H9 (cell line): ENCODE results near the gene WFDC1. TPM values are rescaled to one million over a fixed set of nuclear protein-coding genes. Genes with fewer than 3 reads are reported as not detected.

Source experiments
- DNase-seq: peaks from one replicate; pipeline ENCODE4 v3.0.0-alpha.2; 2017
- H2AFZ ChIP-seq: one replicate; pipeline ENCODE4 v1.6.1; 2013; ENCODE audit warnings: mild to moderate bottlenecking, low read length, control low read depth, moderate library complexity
- H2AK5ac ChIP-seq: 2 replicates; pipeline ENCODE4 v1.6.1; 2013; ENCODE audit warnings: low read length, control low read depth, mixed read lengths; ENCODE audit not compliant: insufficient read length
- H2BK120ac ChIP-seq: one replicate; pipeline ENCODE4 v1.6.1; 2013; ENCODE audit warnings: low read depth, mild to moderate bottlenecking, low read length, control low read depth, inconsistent platforms; ENCODE audit not compliant: poor library complexity, severe bottlenecking
- H2BK12ac ChIP-seq: 2 replicates; pipeline ENCODE4 v1.6.1; 2013; ENCODE audit warnings: low read length, control low read depth, mixed read lengths, low read depth; ENCODE audit not compliant: insufficient read length
- H2BK15ac ChIP-seq: 2 replicates; pipeline ENCODE4 v1.6.1; 2013; ENCODE audit warnings: low read depth, low read length, control low read depth
- H2BK20ac ChIP-seq: one replicate; pipeline ENCODE4 v1.6.1; 2013; ENCODE audit warnings: low read depth, mild to moderate bottlenecking, low read length, control low read depth, inconsistent platforms; ENCODE audit not compliant: poor library complexity, severe bottlenecking
- H2BK5ac ChIP-seq: 2 replicates; pipeline ENCODE4 v1.6.1; 2013; ENCODE audit warnings: low read length, control low read depth, mixed read lengths; ENCODE audit not compliant: insufficient read length
- H3K14ac ChIP-seq: 2 replicates; pipeline ENCODE4 v1.6.1; 2013; ENCODE audit warnings: low read length, control low read depth; ENCODE audit not compliant: insufficient read depth
- H3K18ac ChIP-seq: 2 replicates; pipeline ENCODE4 v1.6.1; 2013; ENCODE audit warnings: low read depth, mild to moderate bottlenecking, mixed read lengths, low read length, control low read depth; ENCODE audit not compliant: insufficient read length
- H3K23ac ChIP-seq: 2 replicates; pipeline ENCODE4 v1.6.1; 2013; ENCODE audit warnings: low read length, control low read depth, mixed read lengths, low read depth; ENCODE audit not compliant: insufficient read length
- H3K23me2 ChIP-seq: 2 replicates; pipeline ENCODE4 v1.6.1; 2013; ENCODE audit warnings: low read depth, mild to moderate bottlenecking, mixed read lengths, low read length, control low read depth; ENCODE audit not compliant: insufficient read length, poor library complexity, severe bottlenecking
- H3K27ac ChIP-seq: 2 replicates; pipeline ENCODE4 v1.5.1; 2013; ENCODE audit warnings: low read length, control low read depth, mixed read lengths, low read depth; ENCODE audit not compliant: insufficient read length
- H3K27me3 ChIP-seq: 2 replicates; pipeline ENCODE4 v1.6.1; 2013; ENCODE audit warnings: low read length, control low read depth, inconsistent platforms; ENCODE audit not compliant: insufficient read depth
- H3K4ac ChIP-seq: 2 replicates; pipeline ENCODE4 v1.6.1; 2013; ENCODE audit warnings: low read depth, mild to moderate bottlenecking, control low read depth, inconsistent platforms, low read length, moderate library complexity
- H3K4me1 ChIP-seq: 2 replicates; pipeline ENCODE4 v1.6.1; 2013; ENCODE audit warnings: low read length, control low read depth, inconsistent platforms; ENCODE audit not compliant: insufficient read depth
- H3K4me2 ChIP-seq: 2 replicates; pipeline ENCODE4 v1.6.1; 2013; ENCODE audit warnings: low read length, control low read depth, mixed read lengths; ENCODE audit not compliant: insufficient read length, insufficient read depth
- H3K56ac ChIP-seq: 2 replicates; pipeline ENCODE4 v1.6.1; 2013; ENCODE audit warnings: low read depth, mild to moderate bottlenecking, mixed read lengths, low read length, control low read depth; ENCODE audit not compliant: insufficient read length
- H3K79me1 ChIP-seq: 2 replicates; pipeline ENCODE4 v1.6.1; 2013; ENCODE audit warnings: low read depth, mild to moderate bottlenecking, moderate library complexity, low read length, control low read depth, inconsistent platforms; ENCODE audit not compliant: insufficient read depth, poor library complexity, severe bottlenecking
- H3K79me2 ChIP-seq: 2 replicates; pipeline ENCODE4 v1.6.1; 2013; ENCODE audit warnings: low read length, control low read depth, inconsistent platforms; ENCODE audit not compliant: insufficient read depth
- H3K9ac ChIP-seq: 2 replicates; pipeline ENCODE4 v1.6.1; 2013; ENCODE audit warnings: low read length, control low read depth, mixed read lengths; ENCODE audit not compliant: insufficient read length; ENCODE audit errors: extremely low read depth
- H3K9me3 ChIP-seq: one replicate; pipeline ENCODE4 v1.6.1; 2013; ENCODE audit warnings: low read depth, low read length, inconsistent platforms; ENCODE audit not compliant: control insufficient read depth
- H3T11ph ChIP-seq: one replicate; pipeline ENCODE4 v1.6.1; 2013; ENCODE audit warnings: mild to moderate bottlenecking, low read length, control low read depth, inconsistent platforms
- H4K20me1 ChIP-seq: one replicate; pipeline ENCODE4 v1.6.1; 2013; ENCODE audit not compliant: control insufficient read depth, insufficient read length, insufficient read depth
- H4K5ac ChIP-seq: 2 replicates; pipeline ENCODE4 v1.6.1; 2013; ENCODE audit warnings: low read depth, mild to moderate bottlenecking, mixed read lengths, low read length, control low read depth; ENCODE audit not compliant: insufficient read length
- H4K8ac ChIP-seq: replicated peaks from 2 replicates; pipeline ENCODE4 v1.6.1; 2013; ENCODE audit warnings: low read length, control low read depth, mixed read lengths, low read depth; ENCODE audit not compliant: insufficient read length
- H4K91ac ChIP-seq: 2 replicates; pipeline ENCODE4 v1.6.1; 2013; ENCODE audit warnings: low read depth, mild to moderate bottlenecking, moderate library complexity, mixed read lengths, low read length, control low read depth; ENCODE audit not compliant: insufficient read length
- H3K27ac Mint-ChIP-seq, 3 experiments: 2 replicates in 2 of 3; 3 replicates in 1 of 3; pipeline ENCODE4 v1.8.0; 2020 to 2021; ENCODE audit warnings: mixed read lengths in 3 of 3, mild to moderate bottlenecking in 1 of 3, moderate library complexity in 1 of 3
- H3K27me3 Mint-ChIP-seq: 2 replicates; pipeline ENCODE4 v1.8.0; 2021; ENCODE audit warnings: low read depth, mild to moderate bottlenecking, moderate library complexity, mixed read lengths
- H3K36me3 Mint-ChIP-seq, 3 experiments: 2 replicates in 2 of 3; 3 replicates in 1 of 3; pipeline ENCODE4 v1.8.0; 2020 to 2021; ENCODE audit warnings: low read depth in 3 of 3, mixed read lengths in 3 of 3; ENCODE audit not compliant: insufficient read depth in 1 of 3
- H3K4me1 Mint-ChIP-seq, 2 experiments: 2 replicates each; pipeline ENCODE4 v1.8.0; 2020; ENCODE audit warnings: mixed read lengths in 2 of 2
- H3K4me3 Mint-ChIP-seq, 2 experiments: 2 replicates in 1 of 2; 3 replicates in 1 of 2; pipeline ENCODE4 v1.8.0; 2020 to 2021; ENCODE audit warnings: mild to moderate bottlenecking in 2 of 2, mixed read lengths in 2 of 2, moderate library complexity in 1 of 2
- H3K9me3 Mint-ChIP-seq, 2 experiments: 2 replicates in 1 of 2; 3 replicates in 1 of 2; pipeline ENCODE4 v1.8.0; 2020; ENCODE audit warnings: mild to moderate bottlenecking in 2 of 2, mixed read lengths in 2 of 2, moderate library complexity in 1 of 2
- WGBS: extraction: QIAGEN DNeasy Blood & Tissue Kit; methylation state at CpG from one replicate; pipeline ENCODE4 v1.1.7; 2013; ENCODE audit warnings: missing lambda C conversion rate, low lambda C conversion rate, mixed read lengths; ENCODE audit not compliant: insufficient read length; ENCODE audit errors: extremely low coverage; 5-methylcytosine and 5-hydroxymethylcytosine counted together
- total RNA-seq: library from RNA; stranded (reverse); gene quantifications from 2 replicates; pipeline ENCODE4 v1.2.1, GENCODE V29; 2021
- TF ChIP-seq, protein P1 (sequence below): fragments of 200-600 bp; sonication (generic); conservative IDR thresholded peaks from 3 replicates; pipeline ENCODE4 v1.8.0; 2021; ENCODE audit warnings: antibody characterized with exemption, mild to moderate bottlenecking

The WFDC1 gene
- total RNA-seq, 1 experiment from 2014 or later, result 0.24 TPM

DNA sequence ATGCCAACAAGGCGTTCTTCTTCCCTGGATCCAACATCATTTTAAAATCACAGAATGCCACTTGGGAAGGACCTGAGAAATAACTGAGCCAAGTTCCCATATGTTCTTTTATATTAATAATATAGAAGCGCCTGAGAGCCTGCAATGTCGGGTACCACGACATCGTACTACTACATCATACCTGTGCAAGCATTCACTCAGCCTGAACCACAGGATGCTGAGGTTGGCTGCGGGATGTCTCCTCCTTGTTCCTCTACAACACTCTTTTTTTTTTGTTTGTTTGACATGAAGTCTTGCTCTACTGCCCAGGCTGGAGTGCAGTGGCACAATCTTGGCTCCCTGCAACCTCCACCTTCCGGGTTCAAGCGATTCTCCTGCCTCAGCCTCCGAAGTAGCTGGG is 71.5 kb downstream of the WFDC1 start:
- no peak overlapping the region for H3T11ph ChIP-seq
- no peak overlapping the region for H4K91ac ChIP-seq
- H2BK12ac ChIP-seq, result no peak overlapping the region
- H2BK120ac ChIP-seq, result no peak overlapping the region
- H3K4me1 Mint-ChIP-seq, result peaks cover 26 to 48% of the 10 kb centered on the region in 2 experiments
- H4K8ac ChIP-seq, result no peak overlapping the region
- H2BK5ac ChIP-seq, result no peak overlapping the region
- H3K79me1 ChIP-seq, result no peaks in the 10 kb centered on the region
- H2AK5ac ChIP-seq, result no peak overlapping the region
- TF ChIP-seq, protein P1, sequence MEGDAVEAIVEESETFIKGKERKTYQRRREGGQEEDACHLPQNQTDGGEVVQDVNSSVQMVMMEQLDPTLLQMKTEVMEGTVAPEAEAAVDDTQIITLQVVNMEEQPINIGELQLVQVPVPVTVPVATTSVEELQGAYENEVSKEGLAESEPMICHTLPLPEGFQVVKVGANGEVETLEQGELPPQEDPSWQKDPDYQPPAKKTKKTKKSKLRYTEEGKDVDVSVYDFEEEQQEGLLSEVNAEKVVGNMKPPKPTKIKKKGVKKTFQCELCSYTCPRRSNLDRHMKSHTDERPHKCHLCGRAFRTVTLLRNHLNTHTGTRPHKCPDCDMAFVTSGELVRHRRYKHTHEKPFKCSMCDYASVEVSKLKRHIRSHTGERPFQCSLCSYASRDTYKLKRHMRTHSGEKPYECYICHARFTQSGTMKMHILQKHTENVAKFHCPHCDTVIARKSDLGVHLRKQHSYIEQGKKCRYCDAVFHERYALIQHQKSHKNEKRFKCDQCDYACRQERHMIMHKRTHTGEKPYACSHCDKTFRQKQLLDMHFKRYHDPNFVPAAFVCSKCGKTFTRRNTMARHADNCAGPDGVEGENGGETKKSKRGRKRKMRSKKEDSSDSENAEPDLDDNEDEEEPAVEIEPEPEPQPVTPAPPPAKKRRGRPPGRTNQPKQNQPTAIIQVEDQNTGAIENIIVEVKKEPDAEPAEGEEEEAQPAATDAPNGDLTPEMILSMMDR, result no peak
- H3K27ac Mint-ChIP-seq, result no peak overlapping the region
- no peaks in the 10 kb centered on the region for H3K9me3 Mint-ChIP-seq
- no peak overlapping the region for H3K4me3 Mint-ChIP-seq
- H3K79me2 ChIP-seq, result no peaks in the 10 kb centered on the region
- DNase-seq, result no peak
- no peaks in the 10 kb centered on the region for H4K20me1 ChIP-seq
- no peak overlapping the region for H2BK15ac ChIP-seq
- no peaks in the 10 kb centered on the region; the same call in 1 of the 2 replicates for H3K27me3 ChIP-seq
- WGBS, result no CpG with 5 or more reads among the region's 9 CpGs
- H3K4ac ChIP-seq, result no peak overlapping the region
- no peak overlapping the region for H3K27ac ChIP-seq
- no peak overlapping the region for H3K4me2 ChIP-seq
- H3K23ac ChIP-seq, result no peak overlapping the region
- peaks cover 43% of the 10 kb centered on the region for H3K27me3 Mint-ChIP-seq
- no peak overlapping the region for H2BK20ac ChIP-seq
- peaks cover 11% of the 10 kb centered on the region; the same call in 1 of the 2 replicates for H3K4me1 ChIP-seq
- H2AFZ ChIP-seq, result no peak overlapping the region
- H4K5ac ChIP-seq, result no peak overlapping the region
- no peak overlapping the region for H3K14ac ChIP-seq
- peaks cover 8% of the 10 kb centered on the region for H3K23me2 ChIP-seq
- no peaks in the 10 kb centered on the region for H3K36me3 Mint-ChIP-seq
- no peak overlapping the region for H3K18ac ChIP-seq
- no peaks in the 10 kb centered on the region for H3K9me3 ChIP-seq
- no peak overlapping the region for H3K56ac ChIP-seq
- H3K9ac ChIP-seq, result no peak overlapping the region
